H1 (cell line): Measurements from ENCODE around the gene AMOT. TPM values are rescaled to one million over a fixed set of nuclear protein-coding genes. Genes with fewer than 3 reads are reported as not detected.

Experiments
- BCL11A ChIP-seq, 2 experiments: IDR thresholded peaks; one replicate each; pipeline ENCODE4 v1.6.1; 2011; ENCODE audit warnings: low read depth in 2 of 2, low read length in 2 of 2, mild to moderate bottlenecking in 2 of 2
- BRCA1 ChIP-seq: IDR thresholded peaks from 2 replicates; pipeline ENCODE4 v1.6.1; 2012; ENCODE audit warnings: low read depth, low read length, improper control_type of control experiment
- CHD2 ChIP-seq: IDR thresholded peaks from 2 replicates; pipeline ENCODE4 v1.6.1; 2012; ENCODE audit warnings: low read length, improper control_type of control experiment
- JUN ChIP-seq: IDR thresholded peaks from 2 replicates; pipeline ENCODE4 v1.6.1; 2011; ENCODE audit warnings: low read depth, mild to moderate bottlenecking, improper control_type of control experiment, low read length
- MAFK ChIP-seq: IDR thresholded peaks from 2 replicates; pipeline ENCODE4 v1.6.1; 2012; ENCODE audit warnings: low read depth, mild to moderate bottlenecking, improper control_type of control experiment, low read length
- polyA plus RNA-seq, 7 experiments: library from polyadenylated mRNA; depleted of rRNA in 3 of 7; stranded (reverse) in 5 of 7; unstranded in 2 of 7; fragments of >200 nt in 5 of 7; fragments of 200-250 nt in 2 of 7; gene quantifications; 1 replicate in 5 of 7; 2 replicates in 1 of 7; 4 replicates in 1 of 7; pipeline versions ENCODE4 v1.2.1 to v1.2.3, GENCODE V29; 2011 to 2013; ENCODE audit warnings: missing spikeins in 2 of 7, mixed read lengths in 2 of 7
- total RNA-seq: library from RNA; stranded (reverse); fragmentation: NEBNext Ultra II Directional; extraction: Animal tissue kit (Norgen Biotek cat#: 25700); gene quantifications from 2 replicates; pipeline ENCODE4 v1.2.1, GENCODE V29; 2021
- TF ChIP-seq, protein P1 (sequence below), 3 experiments: IDR thresholded peaks; 1 replicate in 2 of 3; 2 replicates in 1 of 3; pipeline versions ENCODE4 v1.5.1 to v1.6.1; 2011; ENCODE audit warnings: low read length in 3 of 3, mild to moderate bottlenecking in 3 of 3, inconsistent platforms in 2 of 3, low read depth in 1 of 3, moderate library complexity in 1 of 3; ENCODE audit not compliant: insufficient read depth in 1 of 3; ENCODE audit errors: control extremely low read depth in 1 of 3

AMOT gene
- total and polyA plus RNA-seq, 2 of the 8 experiments (the other 6 are each of a cell fraction or from before 2014, with no cell fraction given) = 2.3 to 7.1 TPM

GRCh38 chrX:112889400-112889799, 48.8 kb upstream of the AMOT start (continued):
- TF ChIP-seq, protein P1, sequence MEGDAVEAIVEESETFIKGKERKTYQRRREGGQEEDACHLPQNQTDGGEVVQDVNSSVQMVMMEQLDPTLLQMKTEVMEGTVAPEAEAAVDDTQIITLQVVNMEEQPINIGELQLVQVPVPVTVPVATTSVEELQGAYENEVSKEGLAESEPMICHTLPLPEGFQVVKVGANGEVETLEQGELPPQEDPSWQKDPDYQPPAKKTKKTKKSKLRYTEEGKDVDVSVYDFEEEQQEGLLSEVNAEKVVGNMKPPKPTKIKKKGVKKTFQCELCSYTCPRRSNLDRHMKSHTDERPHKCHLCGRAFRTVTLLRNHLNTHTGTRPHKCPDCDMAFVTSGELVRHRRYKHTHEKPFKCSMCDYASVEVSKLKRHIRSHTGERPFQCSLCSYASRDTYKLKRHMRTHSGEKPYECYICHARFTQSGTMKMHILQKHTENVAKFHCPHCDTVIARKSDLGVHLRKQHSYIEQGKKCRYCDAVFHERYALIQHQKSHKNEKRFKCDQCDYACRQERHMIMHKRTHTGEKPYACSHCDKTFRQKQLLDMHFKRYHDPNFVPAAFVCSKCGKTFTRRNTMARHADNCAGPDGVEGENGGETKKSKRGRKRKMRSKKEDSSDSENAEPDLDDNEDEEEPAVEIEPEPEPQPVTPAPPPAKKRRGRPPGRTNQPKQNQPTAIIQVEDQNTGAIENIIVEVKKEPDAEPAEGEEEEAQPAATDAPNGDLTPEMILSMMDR (IDR thresholded peaks at IDR 0.05; ENCODE audit: control extremely low read depth in 1 of 3, insufficient read depth in 1 of 3, low read depth in 1 of 3, low read length in 3 of 3) = no peak
- no peak for TF ChIP-seq BCL11A (IDR thresholded peaks at IDR 0.05; ENCODE audit: low read depth in 2 of 2, low read length in 2 of 2)
- TF ChIP-seq JUN = no peak
- TF ChIP-seq BRCA1 = no peak
- TF ChIP-seq CHD2 = no peak
- TF ChIP-seq MAFK = no peak
